B cell (primary cell): Measurements from ENCODE around the gene KMT2D. TPM values are rescaled to one million over a fixed set of nuclear protein-coding genes. Genes with fewer than 3 reads are reported as not detected.

Experiments
- ATAC-seq: fragments of 200-7000 bp; cut with Tn5 transposase; one replicate; pipeline ENCODE4 v1.10.0; 2021; ENCODE audit warnings: low read depth, mild to moderate bottlenecking, moderate number of reproducible peaks, moderate library complexity
- CTCF ChIA-PET: fragments of 350-600 bp; sonication (Branson Sonifier 250); formaldehyde crosslinking; loops from one replicate; lab custom pipeline; 2021; ENCODE audit warnings: antibody characterized with exemption, inconsistent platforms; lab: Charles Lee
- POLR2A ChIA-PET: fragments of 350-600 bp; sonication (Branson Sonifier 250); formaldehyde crosslinking; loops from one replicate; lab custom pipeline; 2021; ENCODE audit warnings: antibody characterized with exemption; lab: Charles Lee
- DNase-seq: peaks from one replicate; pipeline ENCODE4 v3.0.0; 2013
- H2AFZ ChIP-seq: 2 replicates; pipeline ENCODE4 v1.6.1; 2012; ENCODE audit warnings: mild to moderate bottlenecking, low read depth, low read length; ENCODE audit not compliant: insufficient read depth, poor library complexity, severe bottlenecking
- H3K27ac ChIP-seq, 2 donors: 1 replicate in 1 of 2; 2 replicates in 1 of 2; pipeline ENCODE4 v1.5.1; 2012 to 2013; ENCODE audit warnings: low read length in 2 of 2, mild to moderate bottlenecking in 2 of 2, moderate library complexity in 1 of 2
- H3K27me3 ChIP-seq, 4 experiments: fragments of 200-600 bp in 1 of 4; sonication (generic) in 1 of 4; replicated peaks in 1 of 4; 1 replicate in 2 of 4; 2 replicates in 2 of 4; pipeline versions ENCODE4 v1.6.1 to v1.7.0; 2013 to 2016; ENCODE audit warnings: low read length in 3 of 4, mild to moderate bottlenecking in 2 of 4, mixed read lengths in 1 of 4, moderate library complexity in 1 of 4; ENCODE audit not compliant: insufficient read depth in 4 of 4, control insufficient read depth in 3 of 4; ENCODE audit errors: control extremely low read depth in 1 of 4
- H3K36me3 ChIP-seq, 2 experiments: replicated peaks in 1 of 2; 1 replicate in 1 of 2; 2 replicates in 1 of 2; pipeline versions ENCODE4 v1.6.1 to v1.7.1; 2013; ENCODE audit warnings: low read length in 1 of 2; ENCODE audit not compliant: insufficient read depth in 2 of 2, control insufficient read depth in 1 of 2; ENCODE audit errors: control extremely low read depth in 1 of 2, extremely low read depth in 1 of 2
- H3K4me1 ChIP-seq, 2 donors: fragments of 200-600 bp in 1 of 2; sonication (generic) in 1 of 2; 1 replicate in 1 of 2; 2 replicates in 1 of 2; pipeline versions ENCODE4 v1.5.1 to v1.6.1; 2013 to 2017; ENCODE audit warnings: low read length in 2 of 2; ENCODE audit not compliant: control insufficient read depth in 2 of 2, insufficient read depth in 2 of 2
- H3K4me2 ChIP-seq: replicated peaks from 2 replicates; pipeline ENCODE3; 2012; ENCODE audit warnings: mild to moderate bottlenecking, low read depth, low read length; ENCODE audit not compliant: poor library complexity, severe bottlenecking
- H3K4me3 ChIP-seq, 5 experiments: fragments of 200-600 bp in 1 of 5; sonication (generic) in 1 of 5; 1 replicate in 3 of 5; 2 replicates in 2 of 5; pipeline versions ENCODE4 v1.5.1 to v1.7.0; 2011 to 2016; ENCODE audit warnings: low read length in 4 of 5, mild to moderate bottlenecking in 4 of 5, low read depth in 2 of 5, control low read depth in 1 of 5, moderate library complexity in 1 of 5; ENCODE audit not compliant: insufficient read depth in 1 of 5; ENCODE audit errors: control extremely low read depth in 1 of 5, extremely low read depth in 1 of 5
- H3K79me2 ChIP-seq: fragments of 200-600 bp; sonication (generic); one replicate; pipeline ENCODE4 v1.6.0; 2016; ENCODE audit warnings: low read length; ENCODE audit not compliant: control insufficient read depth, insufficient read depth
- H3K9ac ChIP-seq: fragments of 200-600 bp; sonication (generic); 2 replicates; pipeline ENCODE4 v1.6.1; 2017; ENCODE audit warnings: mild to moderate bottlenecking, low read length, moderate library complexity
- H3K9me3 ChIP-seq, 3 donors: one replicate each; pipeline versions ENCODE4 v1.6.1 to v1.7.1; 2013; ENCODE audit warnings: low read length in 2 of 3; ENCODE audit not compliant: control insufficient read depth in 2 of 3, insufficient read depth in 1 of 3; ENCODE audit errors: control extremely low read depth in 1 of 3
- H4K20me1 ChIP-seq: 2 replicates; pipeline ENCODE4 v1.6.0; 2012; ENCODE audit warnings: mild to moderate bottlenecking, low read length; ENCODE audit not compliant: insufficient read depth, control insufficient read depth, poor library complexity, severe bottlenecking
- H3K27ac Mint-ChIP-seq: one replicate; pipeline ENCODE4 v1.8.0; 2021; ENCODE audit warnings: mixed read lengths
- H3K27me3 Mint-ChIP-seq: one replicate; pipeline ENCODE4 v1.8.0; 2021; ENCODE audit warnings: mixed read lengths
- H3K4me1 Mint-ChIP-seq: one replicate; pipeline ENCODE4 v1.8.0; 2021; ENCODE audit warnings: mixed read lengths
- H3K4me3 Mint-ChIP-seq: one replicate; pipeline ENCODE4 v1.8.0; 2021; ENCODE audit warnings: mixed read lengths
- H3K9me3 Mint-ChIP-seq: one replicate; pipeline ENCODE4 v1.8.0; 2022; ENCODE audit warnings: mixed read lengths; ENCODE audit not compliant: insufficient read depth
- CTCF ChIP-seq: fragments of 200-600 bp; IDR thresholded peaks from one replicate; pipeline ENCODE4 v1.8.0; 2022; ENCODE audit warnings: antibody characterized with exemption, mild to moderate bottlenecking
- EZH2 ChIP-seq: IDR thresholded peaks from 2 replicates; pipeline ENCODE4 v1.6.1; 2012; ENCODE audit warnings: borderline replicate concordance, low read depth, mild to moderate bottlenecking, moderate library complexity, low read length; ENCODE audit not compliant: insufficient read depth, poor library complexity, severe bottlenecking
- WGBS: methylation state at CpG from one replicate; pipeline ENCODE4 v1.1.5; 2013; ENCODE audit warnings: missing lambda C conversion rate; ENCODE audit not compliant: insufficient coverage; 5-methylcytosine and 5-hydroxymethylcytosine counted together
- intact Hi-C: fragments of 100-400 bp; cut with micrococcal nuclease; formaldehyde crosslinking; loops from one replicate; pipeline ENCODE4 v1.10.0; 2022
- polyA plus RNA-seq: library from polyadenylated mRNA; depleted of rRNA; stranded (reverse); fragments of >200 nt; gene quantifications from 2 replicates; pipeline ENCODE4 v1.2.3, GENCODE V29; 2012
- total RNA-seq, 2 donors: library from RNA; stranded (reverse); fragments of 120-200 nt in 1 of 2; gene quantifications; 1 replicate in 1 of 2; 2 replicates in 1 of 2; pipeline versions ENCODE4 v1.2.3 to v1.2.4, GENCODE V29; 2013 to 2022

Gene KMT2D
- total and polyA plus RNA-seq, 2 donors (not counting 1 experiment from before 2014, with no cell fraction given) = 64.0 to 179 TPM

- Mint-ChIP-seq H3K27ac (no peak overlapping the region), H3K27me3 (no peaks in the 10 kb centered on the region), H3K9me3 (no peaks in the 10 kb centered on the region), H3K4me1 (peaks cover 10% of the 10 kb centered on the region), H3K4me3 (no peak overlapping the region)
- no CpG with 5 or more reads among the region's 2 CpGs for WGBS
- H3K79me2 ChIP-seq = peaks cover 11% of the 10 kb centered on the region
- no peak for DNase-seq
- no peak overlapping the region for H3K4me2 ChIP-seq
- H3K4me3 ChIP-seq = no peak overlapping the region
- no peak for ATAC-seq
- ChIA-PET CTCF (interaction anchor here (1.0 to 2.2 kb wide), 3 partner anchors 27 to 41 kb away, joined by 3 to 6 read pairs (median 3); no protein-coding TSS in a partner anchor), POLR2A (no interaction called here)
- intact Hi-C loops = no loop called here
- H4K20me1 ChIP-seq = no peaks in the 10 kb centered on the region
- H3K27ac ChIP-seq = no peak overlapping the region
- H3K27me3 ChIP-seq = no peaks in the 10 kb centered on the region
- no peak overlapping the region for H3K9ac ChIP-seq
- H3K4me1 ChIP-seq = peaks cover 7 to 9% of the 10 kb centered on the region in 2 donors
- H3K36me3 ChIP-seq = peaks cover 2 to 71% of the 10 kb centered on the region in 2 experiments
- no peaks in the 10 kb centered on the region for H3K9me3 ChIP-seq
- no peak overlapping the region for H2AFZ ChIP-seq
- no peak for TF ChIP-seq EZH2
- no peak for TF ChIP-seq CTCF
Observed at GRCh38 chr12:49023812-49024211, 36.8 kb downstream of the KMT2D start.

- no peaks in the 10 kb centered on the region for H3K9me3 ChIP-seq
- H3K9ac ChIP-seq = no peak overlapping the region
- intact Hi-C loops = no loop called here
- Mint-ChIP-seq H3K4me3 (no peak overlapping the region), H3K9me3 (no peaks in the 10 kb centered on the region), H3K4me1 (peaks cover 16% of the 10 kb centered on the region), H3K27ac (peak overlapping the region; percentile 58), H3K27me3 (no peaks in the 10 kb centered on the region)
- no peak for DNase-seq
- peaks cover 11 to 14% of the 10 kb centered on the region in 2 donors for H3K4me1 ChIP-seq
- no peak overlapping the region for H3K27ac ChIP-seq
- H2AFZ ChIP-seq = no peak overlapping the region
- TF ChIP-seq CTCF (no peak), EZH2 (no peak)
- ATAC-seq = no peak
- H3K4me2 ChIP-seq = no peak overlapping the region
- peaks cover 2 to 60% of the 10 kb centered on the region in 2 experiments for H3K36me3 ChIP-seq
- ChIA-PET CTCF (interaction anchor here (0.7 to 1.0 kb wide), 2 partner anchors 21 to 42 kb away, joined by 3 read pairs; no protein-coding TSS in a partner anchor), POLR2A (no interaction called here)
- WGBS = 96% methylated on average over 13 of the region's 15 CpGs
- H4K20me1 ChIP-seq = no peaks in the 10 kb centered on the region
- no peak overlapping the region for H3K4me3 ChIP-seq
- H3K27me3 ChIP-seq = no peaks in the 10 kb centered on the region
- H3K79me2 ChIP-seq = peaks cover 10% of the 10 kb centered on the region
Observed at GRCh38 chr12:49022558-49023178, 37.9 kb downstream of the KMT2D start.
